GM23248 (cell line): Measurements from ENCODE around the gene BRD4. TPM values are rescaled to one million over a fixed set of nuclear protein-coding genes. Genes with fewer than 3 reads are reported as not detected.

Experiments used
- DNase-seq: peaks from one replicate; pipeline ENCODE4 v3.0.0-alpha.2; 2015
- H2AFZ ChIP-seq: fragments of 200-600 bp; sonication (generic); 2 replicates; pipeline ENCODE4 v1.6.1; 2016; ENCODE audit warnings: antibody characterized with exemption
- H3F3A ChIP-seq: fragments of 200-600 bp; sonication (generic); 2 replicates; pipeline ENCODE4 v1.6.1; 2016; ENCODE audit warnings: mild to moderate bottlenecking, antibody characterized with exemption, mixed run types; ENCODE audit not compliant: insufficient read depth
- H3K27ac ChIP-seq: fragments of 200-600 bp; sonication (generic); 2 replicates; pipeline ENCODE4 v1.5.1; 2016; ENCODE audit warnings: mild to moderate bottlenecking
- H3K27me3 ChIP-seq: fragments of 200-600 bp; sonication (generic); replicated peaks from 2 replicates; pipeline ENCODE4 v1.6.1; 2016; ENCODE audit warnings: mild to moderate bottlenecking; ENCODE audit not compliant: insufficient read depth
- H3K36me3 ChIP-seq: fragments of 200-600 bp; sonication (generic); 2 replicates; pipeline ENCODE4 v1.6.1; 2016; ENCODE audit warnings: low read depth, mild to moderate bottlenecking
- H3K4me1 ChIP-seq: fragments of 200-600 bp; sonication (generic); 2 replicates; pipeline ENCODE4 v1.6.1; 2016; ENCODE audit warnings: mild to moderate bottlenecking; ENCODE audit not compliant: insufficient read depth
- H3K4me2 ChIP-seq: fragments of 200-600 bp; sonication (generic); one replicate; pipeline ENCODE4 v1.6.1; 2016; ENCODE audit warnings: mild to moderate bottlenecking; ENCODE audit not compliant: unreplicated experiment
- H3K4me3 ChIP-seq: fragments of 200-600 bp; sonication (generic); 2 replicates; pipeline ENCODE4 v1.5.1; 2016; ENCODE audit warnings: mild to moderate bottlenecking
- H3K79me2 ChIP-seq: fragments of 200-600 bp; sonication (generic); 2 replicates; pipeline ENCODE4 v1.6.1; 2016; ENCODE audit warnings: mild to moderate bottlenecking; ENCODE audit not compliant: insufficient read depth
- H3K9ac ChIP-seq: fragments of 200-600 bp; sonication (generic); 2 replicates; pipeline ENCODE4 v1.6.1; 2016; ENCODE audit warnings: mild to moderate bottlenecking
- H3K9me2 ChIP-seq: fragments of 200-600 bp; sonication (generic); 2 replicates; pipeline ENCODE4 v1.6.1; 2016; ENCODE audit warnings: mixed run types, mild to moderate bottlenecking, moderate library complexity; ENCODE audit not compliant: insufficient read depth
- H3K9me3 ChIP-seq: fragments of 200-600 bp; sonication (generic); one replicate; pipeline ENCODE4 v1.6.1; 2017; ENCODE audit warnings: low read depth
- H4K20me1 ChIP-seq: fragments of 200-600 bp; sonication (generic); 2 replicates; pipeline ENCODE4 v1.6.0; 2016; ENCODE audit not compliant: insufficient read depth
- EZH2 ChIP-seq: fragments of 200-600 bp; sonication (generic); IDR thresholded peaks from 2 replicates; pipeline ENCODE4 v1.6.1; 2018; ENCODE audit warnings: antibody characterized with exemption, mild to moderate bottlenecking; ENCODE audit not compliant: insufficient read depth, poor library complexity, severe bottlenecking
- EZH2phosphoT487 ChIP-seq: fragments of 200-600 bp; sonication (generic); IDR thresholded peaks from 2 replicates; pipeline ENCODE4 v1.6.1; 2018; ENCODE audit warnings: antibody characterized with exemption, moderate library complexity, mild to moderate bottlenecking, low read depth; ENCODE audit not compliant: insufficient read depth
- WGBS, 2 experiments: methylation state at CpG; one replicate each; pipeline ENCODE4 v1.1.6; 2015 to 2017; ENCODE audit warnings: low lambda C conversion rate in 2 of 2, low coverage in 1 of 2; ENCODE audit errors: missing lambda C conversion rate in 2 of 2; 5-methylcytosine and 5-hydroxymethylcytosine counted together
- in situ Hi-C: fragments of 300-500 bp; cut with MboI; formaldehyde crosslinking; loops from 2 replicates; pipeline ENCODE4 v1.15.0; 2020
- polyA plus RNA-seq: library from polyadenylated mRNA; unstranded; fragments of >200 nt; fragmentation: Nextera tagmentation; extraction: Ambion mirVana; gene quantifications from 2 replicates; pipeline ENCODE4 v1.2.1, GENCODE V29; 2016
- total RNA-seq: library from RNA; depleted of rRNA; stranded (reverse); fragments of >200 nt; shearing (Covaris generic); gene quantifications from 2 replicates; pipeline ENCODE4 v1.2.3, GENCODE V29; 2014

BRD4 gene
- total and polyA plus RNA-seq, 2 experiments from 2014 or later: 9.0 to 18.6 TPM

GRCh38 chr19:15201374-15202023, 130.8 kb downstream of the BRD4 start:
- no peak overlapping the region for H3K27ac ChIP-seq
- H3K9me3 ChIP-seq: no peaks in the 10 kb centered on the region
- H2AFZ ChIP-seq: peak overlapping the region; percentile 61; the same call in 1 of the 2 replicates
- no peaks in the 10 kb centered on the region for H3K36me3 ChIP-seq
- H3K9ac ChIP-seq: peak overlapping the region; percentile 95; the same call in 1 of the 2 replicates
- no peak for DNase-seq
- no peaks in the 10 kb centered on the region for H4K20me1 ChIP-seq
- TF ChIP-seq EZH2phosphoT487 (no peak), EZH2 (no peak)
- 97 to 99% methylated on average over 18 of the region's 18 CpGs for WGBS, 2 experiments
- no peaks in the 10 kb centered on the region for H3K9me2 ChIP-seq
- H3K4me3 ChIP-seq: peak overlapping the region; percentile 86
- peaks cover 18% of the 10 kb centered on the region for H3F3A ChIP-seq
- no peaks in the 10 kb centered on the region for H3K27me3 ChIP-seq
- H3K79me2 ChIP-seq: 0 out of 2 replicates have a peak, but pooled peaks cover 6% of the 10 kb centered on the region
- H3K4me1 ChIP-seq: no peaks in the 10 kb centered on the region
- in situ Hi-C loops: no loop called here
- peak overlapping the region; percentile 61 for H3K4me2 ChIP-seq

- Histone ChIP-seq H3K27me3 (no peaks in the 10 kb centered on the region), H3K4me1 (no peaks in the 10 kb centered on the region), H3K36me3 (no peaks in the 10 kb centered on the region), H2AFZ (peak within 1 kb of the TSS; percentile 61), H3K9ac (peak within 1 kb of the TSS; percentile 95), H3K4me2 (peak within 1 kb of the TSS; percentile 91), H3F3A (peaks cover 21% of the 10 kb centered on the region), H3K9me2 (no peaks in the 10 kb centered on the region), H3K9me3 (no peaks in the 10 kb centered on the region), H3K4me3 (peak within 1 kb of the TSS; percentile 86), H3K27ac (0 out of 2 replicates have a peak within 1 kb of the TSS, but pooled peaks have one; percentile 14), H3K79me2 (0 out of 2 replicates have a peak, but pooled peaks cover 6% of the 10 kb centered on the region), H4K20me1 (no peaks in the 10 kb centered on the region)
- peak; percentile 70 for DNase-seq
- 6 to 16% methylated on average over 12 to 47 of the region's 74 CpGs for WGBS, 2 experiments
- in situ Hi-C loops: no loop called here
- TF ChIP-seq EZH2: no peak
- no peak for TF ChIP-seq EZH2phosphoT487
These were observed 131.6 kb downstream of the BRD4 start, which contains the start of gene NOTCH3 for GRCh38 chr19:15200553-15201364. Gene NOTCH3, minus strand, starts transcription at chr19:15200995. Its CDS starts 90 bp downstream, at chr19:15200905.

DNA sequence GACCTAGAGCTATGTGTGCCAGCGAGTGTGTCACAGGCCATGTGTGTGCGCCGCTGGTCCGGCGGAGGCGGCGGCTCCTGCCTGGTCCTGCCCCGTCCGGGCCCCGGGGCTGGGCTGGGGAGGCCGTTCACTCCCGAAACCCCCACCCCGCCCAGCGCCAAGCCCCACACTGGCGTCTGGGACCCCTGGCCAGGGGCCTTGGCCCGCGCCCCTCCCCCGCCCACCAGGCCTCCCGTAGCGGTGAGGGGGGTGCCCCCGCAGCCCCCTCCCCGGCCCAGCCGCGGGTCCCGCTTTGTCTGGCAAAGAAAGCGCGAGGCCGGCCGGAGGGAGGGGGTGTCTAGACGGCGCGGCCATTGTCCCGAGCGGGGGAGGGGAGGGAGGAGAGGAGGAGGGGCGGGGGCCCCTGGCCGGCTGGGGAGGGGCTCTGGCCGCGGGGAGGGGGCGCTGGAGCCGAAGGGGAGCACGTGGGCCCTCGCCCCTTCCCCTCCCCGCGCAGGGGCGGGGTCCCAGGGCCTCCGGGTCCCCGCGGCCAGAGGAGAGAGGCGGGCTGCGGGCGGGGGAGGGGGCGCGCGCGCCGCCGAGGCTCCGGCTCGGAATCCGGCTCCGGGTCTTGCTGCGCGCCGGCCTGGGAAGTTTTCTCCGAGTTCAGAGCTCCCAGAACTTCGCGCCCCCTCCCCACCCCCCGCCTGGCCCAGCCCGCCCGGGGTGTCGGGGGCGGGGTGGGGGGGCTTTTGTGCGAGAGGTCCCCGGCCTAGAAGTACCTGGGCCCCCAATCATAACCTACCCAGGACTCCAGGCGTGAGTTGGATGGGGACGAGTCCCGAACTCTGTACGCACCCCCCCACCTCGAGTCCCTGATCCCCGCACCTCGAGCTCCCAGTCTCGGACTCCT, 132.4 kb downstream of the BRD4 start:
- H3K4me1 ChIP-seq: no peaks in the 10 kb centered on the region
- 14 to 47% methylated on average over 9 to 57 of the region's 82 CpGs for WGBS, 2 experiments
- H3F3A ChIP-seq: peaks cover 21% of the 10 kb centered on the region
- H3K4me3 ChIP-seq: peak overlapping the region; percentile 86
- H3K4me2 ChIP-seq: peak overlapping the region; percentile 91
- H3K27ac ChIP-seq: 0 out of 2 replicates have a peak overlapping the region, but pooled peaks have one; percentile 14
- no peak for TF ChIP-seq EZH2phosphoT487
- TF ChIP-seq EZH2: no peak
- DNase-seq: peak; percentile 69
- H3K27me3 ChIP-seq: no peaks in the 10 kb centered on the region
- 0 out of 2 replicates have a peak, but pooled peaks cover 6% of the 10 kb centered on the region for H3K79me2 ChIP-seq
- in situ Hi-C loops: no loop called here
- no peaks in the 10 kb centered on the region for H3K36me3 ChIP-seq
- no peaks in the 10 kb centered on the region for H4K20me1 ChIP-seq
- H3K9ac ChIP-seq: peak overlapping the region; percentile 95
- no peaks in the 10 kb centered on the region for H3K9me2 ChIP-seq
- no peaks in the 10 kb centered on the region for H3K9me3 ChIP-seq
- H2AFZ ChIP-seq: peak overlapping the region; percentile 59; the same call in 1 of the 2 replicates
